AG04449 (cell line): Measurements from ENCODE around the gene XPO6.

Experiments used
- CTCF ChIA-PET: fragments of 350-600 bp; formaldehyde crosslinking; extraction: SDS; loops from one replicate; lab custom pipeline; 2021; ENCODE audit warnings: antibody characterized with exemption; lab: Yijun Ruan, JAX
- POLR2A ChIA-PET: fragments of 400-600, 350-600 bp; formaldehyde crosslinking; extraction: SDS; loops from one replicate; lab custom pipeline; 2020; ENCODE audit warnings: antibody characterized with exemption, inconsistent platforms; lab: Yijun Ruan, JAX
- DNase-seq: peaks from one replicate; pipeline ENCODE4 v3.0.0-alpha.2; 2010; ENCODE audit warnings: low read depth, low spot score
- H3K4me3 ChIP-seq: 2 replicates; pipeline ENCODE4 v1.5.1; 2011; ENCODE audit warnings: low read depth, mild to moderate bottlenecking, control low read depth, low read length
- CTCF ChIP-seq: IDR thresholded peaks from one replicate; pipeline ENCODE4 v1.5.1; 2011; ENCODE audit warnings: mild to moderate bottlenecking, moderate library complexity, low read length, control low read depth, inconsistent platforms; ENCODE audit not compliant: insufficient read depth; ENCODE audit errors: missing control alignments

The XPO6 gene

GRCh38 chr16:28108590-28109247 lies 103.0 kb downstream of the XPO6 start:
- no peak overlapping the region for H3K4me3 ChIP-seq
- ChIA-PET CTCF (no interaction called here), POLR2A (no interaction called here)
- TF ChIP-seq CTCF, result no peak
- no peak for DNase-seq

GRCh38 chr16:28107232-28107631 lies 104.5 kb downstream of the XPO6 start:
- no peak overlapping the region for H3K4me3 ChIP-seq
- no peak for DNase-seq
- ChIA-PET CTCF (interaction anchor here (2.1 kb wide), 1 partner anchor 37 kb away, joined by 5 read pairs; no protein-coding TSS in a partner anchor), POLR2A (no interaction called here)
- no peak for TF ChIP-seq CTCF

DNA sequence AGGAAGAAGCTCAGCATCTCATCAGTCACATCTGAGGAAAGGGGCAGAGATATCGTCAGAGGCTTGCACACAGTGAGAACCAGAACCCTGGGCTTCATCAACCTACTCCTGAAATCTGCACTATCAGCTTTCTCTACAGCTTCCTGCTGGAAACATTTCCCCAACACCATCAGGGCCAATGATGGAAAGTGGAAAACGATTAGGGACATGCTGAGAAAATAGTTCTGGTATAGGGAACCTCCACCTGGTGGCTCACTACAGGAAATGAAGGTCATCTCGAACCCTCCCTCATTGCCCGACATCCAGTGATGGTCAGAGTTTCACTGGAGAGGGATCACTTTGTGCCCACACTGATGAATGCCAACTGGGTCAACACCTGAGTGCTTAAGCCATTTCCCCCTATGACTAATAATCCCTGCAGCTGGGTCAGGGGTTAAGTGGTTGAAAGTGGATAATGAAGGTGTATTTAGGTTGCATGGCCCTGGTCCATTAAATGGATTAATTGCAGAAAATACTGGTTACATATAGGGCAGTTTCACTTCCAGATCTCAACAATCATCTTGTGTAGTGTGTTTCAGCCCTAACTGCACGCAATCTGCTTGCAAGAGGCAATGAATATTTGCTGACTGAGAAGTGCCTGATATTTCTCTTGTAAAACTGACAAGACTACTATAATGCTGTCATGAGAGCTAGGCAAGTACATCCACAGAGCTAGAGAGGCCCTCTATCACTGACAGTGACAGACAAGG lies 105.1 kb downstream of the XPO6 start:
- H3K4me3 ChIP-seq, result no peak overlapping the region
- CTCF ChIA-PET, result interaction anchor here (2.1 kb wide), 1 partner anchor 36 kb away, joined by 5 read pairs; no protein-coding TSS in a partner anchor
- no peak for DNase-seq
- TF ChIP-seq CTCF, result no peak
- POLR2A ChIA-PET, result no interaction called here

GRCh38 chr16:28105954-28106353 lies 105.8 kb downstream of the XPO6 start:
- DNase-seq, result no peak
- ChIA-PET POLR2A (no interaction called here), CTCF (interaction anchor here (2.1 kb wide), 1 partner anchor 35 kb away, joined by 5 read pairs; no protein-coding TSS in a partner anchor)
- TF ChIP-seq CTCF, result no peak
- no peak overlapping the region for H3K4me3 ChIP-seq

DNA sequence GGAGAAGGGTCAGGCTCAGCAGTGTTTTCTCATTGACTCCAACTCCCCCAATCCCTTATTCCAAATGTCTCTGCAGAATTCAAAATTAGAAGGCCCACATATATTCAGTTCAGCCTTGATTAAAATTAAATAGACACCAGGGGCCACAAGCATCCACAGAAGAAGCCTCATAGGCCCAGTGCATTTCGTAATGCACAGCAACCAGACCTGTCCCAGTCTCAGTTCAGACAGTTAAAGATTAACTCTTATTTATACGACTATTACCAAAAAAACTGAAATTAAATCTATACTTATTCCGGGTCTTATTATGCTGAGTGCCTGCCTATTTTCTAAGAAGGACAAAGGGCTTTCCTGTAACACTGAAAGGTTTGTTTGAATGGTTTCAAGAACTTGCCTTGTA lies 106.5 kb downstream of the XPO6 start:
- TF ChIP-seq CTCF, result no peak
- ChIA-PET CTCF (no interaction called here), POLR2A (no interaction called here)
- DNase-seq, result no peak
- no peak overlapping the region for H3K4me3 ChIP-seq

- ChIA-PET CTCF (interaction anchor here (1.4 kb wide), 1 partner anchor 465 kb away, joined by 3 read pairs; no protein-coding TSS in a partner anchor), POLR2A (no interaction called here)
- DNase-seq, result no peak
- no peak overlapping the region for H3K4me3 ChIP-seq
- TF ChIP-seq CTCF, result no peak
Measured at GRCh38 chr16:28104404-28104803, 107.4 kb downstream of the XPO6 start.
